ENCODE results near the gene HOXA5.

The HOXA5 gene

GRCh38 chr7:27131390-27131819, 12.1 kb downstream of the HOXA5 start:
- no peak for DNase-seq

- no peak for DNase-seq
These were observed 12.7 kb downstream of the HOXA5 start, which contains the start of gene HOXA4 for GRCh38 chr7:27130540-27131389. Gene HOXA4, minus strand, starts transcription at chr7:27130757. Its CDS starts 24 bp downstream, at chr7:27130733.

GRCh38 chr7:27129729-27130539, 13.5 kb downstream of the HOXA5 start:
- no peak for DNase-seq

- DNase-seq, result no peak
These were observed 14.4 kb downstream of the HOXA5 start for GRCh38 chr7:27128776-27129728.

- DNase-seq, result no peak
These were observed 15.4 kb downstream of the HOXA5 start for GRCh38 chr7:27128034-27128433.

- DNase-seq, result no peak
These were observed 16.7 kb downstream of the HOXA5 start for GRCh38 chr7:27126596-27127327.

- no peak for DNase-seq
These were observed 17.5 kb downstream of the HOXA5 start for GRCh38 chr7:27125986-27126394.

GRCh38 chr7:27124902-27125689, 18.4 kb downstream of the HOXA5 start:
- DNase-seq, result no peak

- DNase-seq, result no peak
These were observed 19.2 kb downstream of the HOXA5 start for GRCh38 chr7:27124096-27124901.

- no peak for DNase-seq
These were observed 19.9 kb downstream of the HOXA5 start for GRCh38 chr7:27123477-27124053.

GRCh38 chr7:27123007-27123476, 20.4 kb downstream of the HOXA5 start:
- peak in 1 of 2 experiments; percentile 38 for DNase-seq

GRCh38 chr7:27122077-27122910, 21.2 kb downstream of the HOXA5 start:
- no peak for DNase-seq

GRCh38 chr7:27121684-27122076, 21.8 kb downstream of the HOXA5 start:
- DNase-seq, result no peak

GRCh38 chr7:27119412-27119911, 24.0 kb downstream of the HOXA5 start:
- DNase-seq, result no peak

GRCh38 chr7:27118580-27118979, 24.9 kb downstream of the HOXA5 start:
- DNase-seq, result no peak

- no peak for DNase-seq
These were observed 25.5 kb downstream of the HOXA5 start for GRCh38 chr7:27117887-27118491.

GRCh38 chr7:27116962-27117886, 26.3 kb downstream of the HOXA5 start:
- no peak for DNase-seq
